Central memory CD8-positive, alpha-beta T cell (primary cell): ENCODE measurements around the gene CTNNA3.
"Not testable (repeated sequence)": the region's sequence is repeated elsewhere in the genome, so short reads cannot be mapped to it uniquely, and the experiment has no call there.

ENCODE experiments used
- ATAC-seq: fragments of 150-1000 bp; cut with Tn5 transposase; replicated peaks from 2 replicates; pipeline ENCODE4 v1.10.0; 2022; ENCODE audit warnings: mild to moderate bottlenecking, moderate FRiP score, moderate number of reproducible peaks; ENCODE audit not compliant: poor library complexity, severe bottlenecking; ENCODE audit errors: extremely low read depth
- DNase-seq, 2 donors: peaks; one replicate each; pipeline ENCODE4 v3.0.0; 2021; ENCODE audit warnings: low spot score in 2 of 2
- H3K27ac Mint-ChIP-seq: one replicate; pipeline ENCODE4 v1.8.0; 2022; ENCODE audit warnings: low read depth, mild to moderate bottlenecking, moderate library complexity, mixed read lengths
- H3K27me3 Mint-ChIP-seq: one replicate; pipeline ENCODE4 v1.8.0; 2022; ENCODE audit warnings: mixed read lengths
- H3K36me3 Mint-ChIP-seq: one replicate; pipeline ENCODE4 v1.8.0; 2022; ENCODE audit warnings: mild to moderate bottlenecking, moderate library complexity, mixed read lengths; ENCODE audit not compliant: insufficient read depth
- H3K4me1 Mint-ChIP-seq: one replicate; pipeline ENCODE4 v1.8.0; 2022; ENCODE audit warnings: mixed read lengths
- H3K4me3 Mint-ChIP-seq: one replicate; pipeline ENCODE4 v1.8.0; 2022; ENCODE audit warnings: mild to moderate bottlenecking, moderate library complexity, mixed read lengths
- H3K9me3 Mint-ChIP-seq: one replicate; pipeline ENCODE4 v1.8.0; 2022; ENCODE audit warnings: mixed read lengths

CTNNA3 gene

GRCh38 chr10:66349076-66349475, 1346.9 kb downstream of the CTNNA3 start:
- Mint-ChIP-seq H3K9me3 (peaks cover 6% of the 10 kb centered on the region), H3K36me3 (peaks cover 2% of the 10 kb centered on the region), H3K27ac (no peak overlapping the region), H3K27me3 (no peaks in the 10 kb centered on the region), H3K4me3 (no peak overlapping the region), H3K4me1 (no peaks in the 10 kb centered on the region)
- no peak for ATAC-seq
- DNase-seq: no peak

- Mint-ChIP-seq H3K4me3 (no peak overlapping the region), H3K36me3 (no peaks in the 10 kb centered on the region), H3K4me1 (no peaks in the 10 kb centered on the region), H3K27me3 (no peaks in the 10 kb centered on the region), H3K9me3 (peaks cover 12% of the 10 kb centered on the region), H3K27ac (no peak overlapping the region)
- DNase-seq (no peak), ATAC-seq (no peak)
Observed at GRCh38 chr10:66337211-66337610, 1358.8 kb downstream of the CTNNA3 start.

- H3K27me3 Mint-ChIP-seq: no peaks in the 10 kb centered on the region
- no peak overlapping the region for H3K4me3 Mint-ChIP-seq
- H3K36me3 Mint-ChIP-seq: no peaks in the 10 kb centered on the region
- no peaks in the 10 kb centered on the region for H3K4me1 Mint-ChIP-seq
- ATAC-seq (no peak), DNase-seq (no peak)
- no peak overlapping the region for H3K27ac Mint-ChIP-seq
- H3K9me3 Mint-ChIP-seq: peaks cover 12% of the 10 kb centered on the region
Observed at GRCh38 chr10:66336791-66337190, 1359.2 kb downstream of the CTNNA3 start.

GRCh38 chr10:66335753-66336152, 1360.2 kb downstream of the CTNNA3 start:
- not testable (repeated sequence) for H3K27me3 Mint-ChIP-seq, H3K4me3 Mint-ChIP-seq, H3K27ac Mint-ChIP-seq, ATAC-seq, H3K4me1 Mint-ChIP-seq, DNase-seq, H3K36me3 Mint-ChIP-seq
- peaks cover 12% of the 10 kb centered on the region for H3K9me3 Mint-ChIP-seq

GRCh38 chr10:66329147-66329546, 1366.8 kb downstream of the CTNNA3 start:
- Mint-ChIP-seq H3K4me3 (no peak overlapping the region), H3K27me3 (no peaks in the 10 kb centered on the region), H3K9me3 (peaks cover 7% of the 10 kb centered on the region), H3K4me1 (no peaks in the 10 kb centered on the region), H3K27ac (no peak overlapping the region), H3K36me3 (no peaks in the 10 kb centered on the region)
- ATAC-seq (no peak), DNase-seq (no peak)

- Mint-ChIP-seq H3K27ac (no peak overlapping the region), H3K36me3 (no peaks in the 10 kb centered on the region), H3K9me3 (peaks cover 5% of the 10 kb centered on the region), H3K4me3 (no peak overlapping the region), H3K27me3 (no peaks in the 10 kb centered on the region), H3K4me1 (no peaks in the 10 kb centered on the region)
- DNase-seq (no peak), ATAC-seq (no peak)
Observed at GRCh38 chr10:66326876-66327275, 1369.1 kb downstream of the CTNNA3 start.

GRCh38 chr10:66322777-66323176, 1373.2 kb downstream of the CTNNA3 start:
- ATAC-seq (no peak), DNase-seq (no peak)
- H3K4me3 Mint-ChIP-seq: no peak overlapping the region
- peaks cover 5% of the 10 kb centered on the region for H3K9me3 Mint-ChIP-seq
- no peaks in the 10 kb centered on the region for H3K27me3 Mint-ChIP-seq
- H3K27ac Mint-ChIP-seq: no peak overlapping the region
- H3K4me1 Mint-ChIP-seq: no peaks in the 10 kb centered on the region
- no peaks in the 10 kb centered on the region for H3K36me3 Mint-ChIP-seq

- no peaks in the 10 kb centered on the region for H3K36me3 Mint-ChIP-seq
- H3K9me3 Mint-ChIP-seq: peaks cover 5% of the 10 kb centered on the region
- no peak for DNase-seq
- no peak overlapping the region for H3K27ac Mint-ChIP-seq
- no peaks in the 10 kb centered on the region for H3K27me3 Mint-ChIP-seq
- no peak for ATAC-seq
- no peak overlapping the region for H3K4me3 Mint-ChIP-seq
- no peaks in the 10 kb centered on the region for H3K4me1 Mint-ChIP-seq
Observed at GRCh38 chr10:66321723-66322665, 1374.0 kb downstream of the CTNNA3 start.

GRCh38 chr10:66318761-66319160, 1377.2 kb downstream of the CTNNA3 start:
- Mint-ChIP-seq H3K27ac (no peak overlapping the region), H3K4me3 (no peak overlapping the region), H3K36me3 (no peaks in the 10 kb centered on the region), H3K9me3 (peaks cover 5% of the 10 kb centered on the region), H3K27me3 (no peaks in the 10 kb centered on the region), H3K4me1 (no peaks in the 10 kb centered on the region)
- ATAC-seq: no peak
- DNase-seq: no peak

- H3K27ac Mint-ChIP-seq: no peak overlapping the region
- H3K27me3 Mint-ChIP-seq: no peaks in the 10 kb centered on the region
Observed at GRCh38 chr10:66307826-66308225, 1388.2 kb downstream of the CTNNA3 start.

GRCh38 chr10:66301078-66301477, 1394.9 kb downstream of the CTNNA3 start:
- DNase-seq: no peak
- H3K9me3 Mint-ChIP-seq: peaks cover 17% of the 10 kb centered on the region
- no peaks in the 10 kb centered on the region for H3K4me1 Mint-ChIP-seq
- no peak for ATAC-seq
- H3K36me3 Mint-ChIP-seq: peaks cover 4% of the 10 kb centered on the region
- no peaks in the 10 kb centered on the region for H3K27me3 Mint-ChIP-seq
- no peak overlapping the region for H3K27ac Mint-ChIP-seq
- H3K4me3 Mint-ChIP-seq: no peak overlapping the region

More at GRCh38 chr10:66307826-66308225, 1388.2 kb downstream of the CTNNA3 start:
- H3K4me1 Mint-ChIP-seq: no peaks in the 10 kb centered on the region
- no peak overlapping the region for H3K4me3 Mint-ChIP-seq
- DNase-seq (no peak), ATAC-seq (no peak)
- H3K9me3 Mint-ChIP-seq: peaks cover 8% of the 10 kb centered on the region
- H3K36me3 Mint-ChIP-seq: no peaks in the 10 kb centered on the region

GRCh38 chr10:66295602-66296001, 1400.4 kb downstream of the CTNNA3 start:
- H3K27ac Mint-ChIP-seq: no peak overlapping the region
- no peak overlapping the region for H3K4me3 Mint-ChIP-seq
- no peak for ATAC-seq
- no peaks in the 10 kb centered on the region for H3K27me3 Mint-ChIP-seq
- H3K4me1 Mint-ChIP-seq: no peaks in the 10 kb centered on the region
- peaks cover 2% of the 10 kb centered on the region for H3K36me3 Mint-ChIP-seq
- DNase-seq: no peak
- H3K9me3 Mint-ChIP-seq: peaks cover 20% of the 10 kb centered on the region

- Mint-ChIP-seq H3K4me3 (no peak overlapping the region), H3K36me3 (peaks cover 2% of the 10 kb centered on the region), H3K9me3 (peaks cover 17% of the 10 kb centered on the region), H3K4me1 (no peaks in the 10 kb centered on the region), H3K27ac (no peak overlapping the region), H3K27me3 (no peaks in the 10 kb centered on the region)
- ATAC-seq: no peak
- DNase-seq: no peak
Observed at GRCh38 chr10:66294538-66294937, 1401.5 kb downstream of the CTNNA3 start.
